ENCODE results near the gene LKAAEAR1. TPM values are rescaled to one million over a fixed set of nuclear protein-coding genes. Genes with fewer than 3 reads are reported as not detected.

The LKAAEAR1 gene
- total and polyA plus RNA-seq, 4 donors = 0.51 to 2.3 (median 0.65) TPM

DNA sequence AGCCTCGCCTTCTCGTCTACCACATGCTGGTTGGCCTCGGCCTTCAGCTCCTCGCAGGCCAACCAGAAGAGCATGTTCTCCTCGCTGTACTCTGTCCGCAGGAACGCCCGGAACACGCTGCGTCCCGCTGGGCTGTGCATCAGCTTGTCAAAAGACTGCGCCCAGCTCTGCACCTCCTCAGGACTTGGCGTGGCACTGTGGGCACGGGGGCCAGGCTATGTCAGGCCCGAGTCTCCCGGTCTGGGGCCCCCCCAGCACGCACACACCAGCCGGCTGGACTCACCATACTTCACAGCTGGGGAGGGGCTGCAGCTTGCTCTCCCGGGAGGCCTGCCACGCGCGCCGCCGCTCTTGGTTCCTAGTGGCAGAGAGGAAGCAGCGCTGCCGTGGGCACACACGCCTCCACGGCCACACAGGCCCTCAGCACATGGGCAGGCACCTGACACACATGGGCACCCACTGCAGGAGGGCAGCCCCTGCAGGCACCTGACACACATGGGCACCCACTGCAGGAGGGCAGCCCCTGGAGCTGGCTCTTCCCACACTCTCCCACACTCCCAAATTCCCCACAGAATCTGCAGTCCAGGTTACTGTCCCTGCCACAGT is 9.9 kb downstream of the LKAAEAR1 start:
- H3K4me1 ChIP-seq (ENCODE audit: control insufficient read depth in 5 of 5, insufficient read depth in 5 of 5, low read length in 5 of 5) = peaks cover 0 to 17% (median 12%) of the 10 kb centered on the region in 5 donors
- TF ChIP-seq, protein P1, sequence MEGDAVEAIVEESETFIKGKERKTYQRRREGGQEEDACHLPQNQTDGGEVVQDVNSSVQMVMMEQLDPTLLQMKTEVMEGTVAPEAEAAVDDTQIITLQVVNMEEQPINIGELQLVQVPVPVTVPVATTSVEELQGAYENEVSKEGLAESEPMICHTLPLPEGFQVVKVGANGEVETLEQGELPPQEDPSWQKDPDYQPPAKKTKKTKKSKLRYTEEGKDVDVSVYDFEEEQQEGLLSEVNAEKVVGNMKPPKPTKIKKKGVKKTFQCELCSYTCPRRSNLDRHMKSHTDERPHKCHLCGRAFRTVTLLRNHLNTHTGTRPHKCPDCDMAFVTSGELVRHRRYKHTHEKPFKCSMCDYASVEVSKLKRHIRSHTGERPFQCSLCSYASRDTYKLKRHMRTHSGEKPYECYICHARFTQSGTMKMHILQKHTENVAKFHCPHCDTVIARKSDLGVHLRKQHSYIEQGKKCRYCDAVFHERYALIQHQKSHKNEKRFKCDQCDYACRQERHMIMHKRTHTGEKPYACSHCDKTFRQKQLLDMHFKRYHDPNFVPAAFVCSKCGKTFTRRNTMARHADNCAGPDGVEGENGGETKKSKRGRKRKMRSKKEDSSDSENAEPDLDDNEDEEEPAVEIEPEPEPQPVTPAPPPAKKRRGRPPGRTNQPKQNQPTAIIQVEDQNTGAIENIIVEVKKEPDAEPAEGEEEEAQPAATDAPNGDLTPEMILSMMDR (IDR thresholded peaks at IDR 0.05; ENCODE audit: control extremely low read depth, extremely low read depth) = no peak
- H3K4me3 ChIP-seq = no peak overlapping the region
- no peak overlapping the region for H3K27ac ChIP-seq (ENCODE audit: low read depth in 1 of 2, low read length in 1 of 2)
- peaks cover 0 to 40% (median 13%) of the 10 kb centered on the region in 4 donors for H3K36me3 ChIP-seq (ENCODE audit: control insufficient read depth in 4 of 4, insufficient read depth in 4 of 4, low read length in 4 of 4)
- DNase-seq = no peak
- 93% methylated on average over 28 of the region's 28 CpGs for WGBS, 2 donors
- H3K27me3 ChIP-seq (ENCODE audit: control insufficient read depth in 3 of 3, insufficient read depth in 3 of 3, low read length in 2 of 3) = no peaks in the 10 kb centered on the region
- no peaks in the 10 kb centered on the region for H3K9me3 ChIP-seq (ENCODE audit: control insufficient read depth in 4 of 4, insufficient read depth in 3 of 4, low read length in 3 of 4)
- no peak for ATAC-seq (ENCODE audit: insufficient read depth, low FRiP score)
- no peak overlapping the region for H3K9ac ChIP-seq (ENCODE audit: insufficient read depth in 1 of 2, low read length in 2 of 2)

DNA sequence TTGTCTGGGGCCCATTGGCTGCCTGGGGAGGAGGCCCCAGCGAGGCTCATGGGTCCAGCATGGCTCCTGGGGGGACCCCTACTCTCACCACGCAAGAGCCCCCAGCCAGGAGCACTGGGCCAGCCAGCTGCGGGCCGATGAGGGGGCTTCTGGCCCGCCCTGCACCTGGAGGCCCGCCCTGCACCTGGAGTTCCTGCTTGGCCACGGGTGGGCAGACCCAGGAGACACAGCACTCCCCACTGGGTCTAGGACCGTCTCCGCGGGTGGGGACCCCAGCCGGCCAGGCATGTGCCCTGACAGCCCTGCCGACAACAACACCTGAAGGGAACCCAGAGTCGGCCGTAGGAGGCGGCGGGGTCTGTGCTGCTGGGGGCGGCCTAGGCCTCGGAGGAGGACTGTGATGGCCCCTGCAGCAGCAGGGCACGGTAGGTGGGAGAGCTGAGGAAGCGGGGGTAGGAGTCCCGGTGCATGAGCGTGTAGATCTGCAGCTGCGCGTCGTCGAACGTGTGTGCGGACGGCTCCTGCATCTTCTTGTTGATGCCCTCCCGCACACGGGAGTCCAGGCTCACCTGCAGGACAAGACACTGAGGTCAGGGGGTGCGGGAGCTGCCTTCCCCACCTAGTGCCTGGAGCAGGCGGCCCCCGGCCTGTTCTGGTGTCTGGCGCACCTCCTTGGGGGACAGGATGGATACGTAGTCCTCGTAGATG is 10.6 kb downstream of the LKAAEAR1 start:
- ATAC-seq (ENCODE audit: insufficient read depth, low FRiP score) (no peak), DNase-seq (no peak)
- TF ChIP-seq, protein P1 (IDR thresholded peaks at IDR 0.05; ENCODE audit: control extremely low read depth, extremely low read depth) = no peak
- no peak overlapping the region for H3K9ac ChIP-seq (ENCODE audit: insufficient read depth in 1 of 2, low read length in 2 of 2)
- H3K36me3 ChIP-seq (ENCODE audit: control insufficient read depth in 4 of 4, insufficient read depth in 4 of 4, low read length in 4 of 4) = peaks cover 0 to 40% (median 14%) of the 10 kb centered on the region in 4 donors
- no peaks in the 10 kb centered on the region for H3K27me3 ChIP-seq (ENCODE audit: control insufficient read depth in 3 of 3, insufficient read depth in 3 of 3, low read length in 2 of 3)
- H3K9me3 ChIP-seq (ENCODE audit: control insufficient read depth in 4 of 4, insufficient read depth in 3 of 4, low read length in 3 of 4) = no peaks in the 10 kb centered on the region
- WGBS, 2 donors = 93 to 94% methylated on average over 37 of the region's 37 CpGs
- H3K4me1 ChIP-seq (ENCODE audit: control insufficient read depth in 5 of 5, insufficient read depth in 5 of 5, low read length in 5 of 5) = peaks cover 0 to 10% (median 8%) of the 10 kb centered on the region in 5 donors
- no peak overlapping the region for H3K27ac ChIP-seq (ENCODE audit: low read depth in 1 of 2, low read length in 1 of 2)
- no peak overlapping the region for H3K4me3 ChIP-seq

DNA sequence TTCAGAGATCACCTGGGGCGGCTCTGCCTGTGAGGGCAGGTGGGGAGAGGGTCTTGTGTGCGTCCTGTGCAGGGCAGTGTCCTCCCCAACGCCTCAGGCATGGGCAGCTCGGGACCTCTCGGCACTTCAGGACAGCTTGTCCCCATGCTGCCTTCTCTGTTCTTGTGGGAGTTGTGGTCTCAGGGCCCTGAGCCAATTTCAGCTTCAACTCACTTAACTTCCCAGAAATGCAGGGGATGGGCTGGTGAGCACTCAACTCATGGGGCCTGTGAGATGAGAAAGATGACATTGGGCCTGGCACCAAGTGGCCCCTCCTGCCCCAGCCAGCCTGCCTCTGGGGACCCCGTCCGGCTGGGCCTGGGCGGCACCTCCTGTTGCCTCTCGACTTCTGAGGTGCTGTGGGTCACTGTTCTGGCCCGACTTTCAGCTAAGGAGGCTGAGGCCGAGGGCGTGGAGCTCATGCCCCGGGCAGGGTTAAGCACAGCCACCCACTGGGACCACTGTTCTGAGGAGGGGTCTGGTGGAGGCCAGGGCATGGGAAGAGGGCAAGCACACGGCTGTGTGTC is 11.6 kb downstream of the LKAAEAR1 start:
- Histone ChIP-seq H3K4me3 (no peak overlapping the region), H3K9me3 (ENCODE audit: control insufficient read depth in 4 of 4, insufficient read depth in 3 of 4, low read length in 3 of 4) (no peaks in the 10 kb centered on the region), H3K27ac (ENCODE audit: low read depth in 1 of 2, low read length in 1 of 2) (no peak overlapping the region), H3K36me3 (ENCODE audit: control insufficient read depth in 4 of 4, insufficient read depth in 4 of 4, low read length in 4 of 4) (peaks cover 0 to 40% (median 14%) of the 10 kb centered on the region in 4 donors), H3K4me1 (ENCODE audit: control insufficient read depth in 5 of 5, insufficient read depth in 5 of 5, low read length in 5 of 5) (peaks cover 0 to 5% (median 0%) of the 10 kb centered on the region in 5 donors), H3K27me3 (ENCODE audit: control insufficient read depth in 3 of 3, insufficient read depth in 3 of 3, low read length in 2 of 3) (no peaks in the 10 kb centered on the region), H3K9ac (ENCODE audit: insufficient read depth in 1 of 2, low read length in 2 of 2) (no peak overlapping the region)
- 78 to 85% methylated on average over 14 of the region's 14 CpGs for WGBS, 2 donors
- DNase-seq = no peak
- TF ChIP-seq, protein P1 (IDR thresholded peaks at IDR 0.05; ENCODE audit: control extremely low read depth, extremely low read depth) = no peak
- ATAC-seq (ENCODE audit: insufficient read depth, low FRiP score) = no peak
